Transverse colon (tissue), 4 donors: ENCODE data around the gene SLC25A36. TPM values are rescaled to one million over a fixed set of nuclear protein-coding genes. Genes with fewer than 3 reads are reported as not detected.
"Not testable (repeated sequence)": the region's sequence is repeated elsewhere in the genome, so short reads cannot be mapped to it uniquely, and the experiment has no call there.

ENCODE experiments used
- DNase-seq: peaks from one replicate; pipeline ENCODE4 v3.0.0-alpha.2; 2019
- H3K27ac ChIP-seq, 4 donors: fragments of 200-600 bp; sonication (generic); 2 replicates each; pipeline ENCODE4 v1.5.1; 2016 to 2018; ENCODE audit warnings: inconsistent platforms in 4 of 4
- H3K27me3 ChIP-seq: fragments of 200-600 bp; sonication (generic); 2 replicates; pipeline ENCODE4 v1.5.1; 2017; ENCODE audit warnings: inconsistent platforms
- H3K36me3 ChIP-seq, 4 donors: fragments of 200-600 bp; sonication (generic); 2 replicates each; pipeline ENCODE4 v1.5.1; 2017 to 2019; ENCODE audit warnings: inconsistent platforms in 4 of 4
- H3K4me1 ChIP-seq, 4 donors: fragments of 200-600 bp; sonication (generic); 2 replicates each; pipeline ENCODE4 v1.5.1; 2017 to 2020; ENCODE audit warnings: inconsistent platforms in 4 of 4
- H3K4me3 ChIP-seq, 4 donors: fragments of 200-600 bp; sonication (generic); 1 replicate in 1 of 4; 2 replicates in 3 of 4; pipeline versions ENCODE4 v1.5.1 to v1.6.1; 2017 to 2019; ENCODE audit warnings: inconsistent platforms in 4 of 4
- H3K9me3 ChIP-seq, 2 donors: fragments of 200-600 bp; sonication (generic); 2 replicates each; pipeline ENCODE4 v1.5.1; 2017 to 2019; ENCODE audit warnings: inconsistent platforms in 2 of 2
- EP300 ChIP-seq: sonication (generic); formaldehyde crosslinking; IDR thresholded peaks from one replicate; pipeline ENCODE4 v1.6.1; 2017; ENCODE audit warnings: antibody characterized with exemption, low read depth
- POLR2A ChIP-seq: fragments of 450-650 bp; IDR thresholded peaks from one replicate; pipeline ENCODE4 v1.6.1; 2016; ENCODE audit warnings: antibody characterized with exemption, mild to moderate bottlenecking, moderate library complexity
- POLR2AphosphoS5 ChIP-seq, 3 donors: sonication (generic); formaldehyde crosslinking; IDR thresholded peaks; one replicate each; pipeline ENCODE4 v1.6.1; 2016; ENCODE audit warnings: antibody characterized with exemption in 3 of 3
- WGBS, 2 donors: methylation state at CpG; one replicate each; pipeline ENCODE4 v1.1.5; 2018; ENCODE audit warnings: low coverage in 1 of 2; 5-methylcytosine and 5-hydroxymethylcytosine counted together
- in situ Hi-C, 4 donors: fragments of 200-750 bp; cut with MboI; loops; one replicate each; pipeline versions ENCODE4 v1.15.0 to v1.15.1; 2017; ENCODE audit warnings: low sequenced_read_pairs in 3 of 4, low pct_ligation_motif_present in 1 of 4, low pct_unique_long_range_greater_than_20kb in 1 of 4
- intact Hi-C: fragments of 100-400 bp; cut with DNase I; formaldehyde crosslinking; loops from one replicate; pipeline ENCODE4 v1.15.1; 2023; ENCODE audit warnings: low total_unique reads
- total RNA-seq, 4 donors: library from RNA; depleted of rRNA; stranded (reverse); fragments of >200 nt; gene quantifications; one replicate each; pipeline ENCODE4 v1.1.0, GENCODE V29; 2016
- TF ChIP-seq, protein P1 (sequence below), 5 experiments: fragments of 200-600 bp in 3 of 5; fragments of 450-650 bp in 2 of 5; sonication (generic) in 3 of 5; IDR thresholded peaks; 1 replicate in 2 of 5; 2 replicates in 3 of 5; pipeline ENCODE4 v1.5.1; 2016 to 2017; ENCODE audit warnings: antibody characterized with exemption in 5 of 5, inconsistent platforms in 3 of 5, mild to moderate bottlenecking in 2 of 5, moderate library complexity in 1 of 5

Gene SLC25A36
- total RNA-seq, 4 donors from 2014 or later = 48.0 to 87.6 (median 54.8) TPM

DNA sequence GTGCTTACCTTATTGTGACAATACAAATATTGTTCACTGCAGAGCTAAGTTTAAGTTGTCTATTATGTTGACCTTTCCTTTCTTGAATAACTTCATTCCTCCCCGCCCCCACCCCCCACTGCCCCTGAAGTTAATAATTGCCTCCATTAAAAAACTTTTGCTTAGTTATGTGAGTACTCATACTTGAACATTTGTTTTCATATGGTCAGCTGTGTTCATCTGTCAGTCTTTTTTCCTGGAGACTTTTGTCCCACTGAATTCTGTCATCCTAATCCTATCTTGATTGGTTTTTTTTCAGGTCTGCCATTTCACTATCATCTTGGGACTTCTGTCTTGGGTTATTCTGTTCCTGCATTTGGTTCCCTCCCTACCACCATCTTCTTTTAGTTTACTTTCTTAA lies 8.5 kb downstream of the SLC25A36 start:
- no peaks in the 10 kb centered on the region for H3K36me3 ChIP-seq
- in situ Hi-C loops = no loop called here
- intact Hi-C loops = no loop called here
- WGBS, 2 donors = 89 to 94% methylated on average over 1 of the region's 1 CpG
- no peak overlapping the region for H3K4me3 ChIP-seq
- no peak overlapping the region for H3K27ac ChIP-seq
- no peak for DNase-seq
- peaks cover 14 to 64% (median 27%) of the 10 kb centered on the region in 4 donors for H3K4me1 ChIP-seq
- no peak for TF ChIP-seq EP300
- TF ChIP-seq POLR2A = no peak
- no peak for TF ChIP-seq POLR2AphosphoS5 (IDR thresholded peaks at IDR 0.05)
- TF ChIP-seq, protein P1, sequence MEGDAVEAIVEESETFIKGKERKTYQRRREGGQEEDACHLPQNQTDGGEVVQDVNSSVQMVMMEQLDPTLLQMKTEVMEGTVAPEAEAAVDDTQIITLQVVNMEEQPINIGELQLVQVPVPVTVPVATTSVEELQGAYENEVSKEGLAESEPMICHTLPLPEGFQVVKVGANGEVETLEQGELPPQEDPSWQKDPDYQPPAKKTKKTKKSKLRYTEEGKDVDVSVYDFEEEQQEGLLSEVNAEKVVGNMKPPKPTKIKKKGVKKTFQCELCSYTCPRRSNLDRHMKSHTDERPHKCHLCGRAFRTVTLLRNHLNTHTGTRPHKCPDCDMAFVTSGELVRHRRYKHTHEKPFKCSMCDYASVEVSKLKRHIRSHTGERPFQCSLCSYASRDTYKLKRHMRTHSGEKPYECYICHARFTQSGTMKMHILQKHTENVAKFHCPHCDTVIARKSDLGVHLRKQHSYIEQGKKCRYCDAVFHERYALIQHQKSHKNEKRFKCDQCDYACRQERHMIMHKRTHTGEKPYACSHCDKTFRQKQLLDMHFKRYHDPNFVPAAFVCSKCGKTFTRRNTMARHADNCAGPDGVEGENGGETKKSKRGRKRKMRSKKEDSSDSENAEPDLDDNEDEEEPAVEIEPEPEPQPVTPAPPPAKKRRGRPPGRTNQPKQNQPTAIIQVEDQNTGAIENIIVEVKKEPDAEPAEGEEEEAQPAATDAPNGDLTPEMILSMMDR (IDR thresholded peaks at IDR 0.05) = no peak
- H3K9me3 ChIP-seq = no peaks in the 10 kb centered on the region
- H3K27me3 ChIP-seq = no peaks in the 10 kb centered on the region

DNA sequence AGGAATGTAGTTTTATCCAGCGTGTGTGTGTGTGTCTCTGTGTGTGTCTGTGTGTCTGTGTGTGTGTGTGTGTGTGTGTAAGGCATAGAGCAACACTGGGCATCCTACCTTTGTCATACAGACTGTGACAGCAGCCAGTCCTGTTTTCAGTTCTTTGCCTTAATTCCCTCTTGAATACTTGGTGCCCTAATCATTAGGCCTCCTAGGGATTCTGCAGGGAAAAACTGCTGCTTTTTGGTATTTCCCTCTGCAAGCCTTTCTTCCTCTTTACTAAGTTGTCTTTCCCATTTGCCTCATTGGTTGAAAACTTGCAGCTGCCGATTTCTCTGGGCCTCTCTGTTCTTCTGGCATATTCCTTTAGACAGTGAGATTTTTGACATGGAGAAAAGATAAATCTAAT lies 9.2 kb downstream of the SLC25A36 start:
- Histone ChIP-seq H3K27me3 (no peaks in the 10 kb centered on the region), H3K9me3 (no peaks in the 10 kb centered on the region), H3K4me3 (no peak overlapping the region), H3K4me1 (peaks cover 14 to 64% (median 26%) of the 10 kb centered on the region in 4 donors), H3K27ac (no peak overlapping the region), H3K36me3 (no peaks in the 10 kb centered on the region)
- intact Hi-C loops = no loop called here
- TF ChIP-seq POLR2A (no peak), POLR2AphosphoS5 (IDR thresholded peaks at IDR 0.05) (no peak), EP300 (no peak)
- TF ChIP-seq, protein P1 (IDR thresholded peaks at IDR 0.05) = no peak
- DNase-seq = no peak
- WGBS, 2 donors = 56 to 77% methylated on average over 1 to 2 of the region's 2 CpGs
- in situ Hi-C loops = no loop called here

GRCh38 chr3:140951750-140952149 lies 10.1 kb downstream of the SLC25A36 start:
- H3K27me3 ChIP-seq, H3K36me3 ChIP-seq, H3K27ac ChIP-seq, DNase-seq, in situ Hi-C loops, intact Hi-C loops, H3K9me3 ChIP-seq, H3K4me3 ChIP-seq: not testable (repeated sequence)
- 86 to 100% methylated on average over 1 to 5 of the region's 5 CpGs for WGBS, 2 donors
- H3K4me1 ChIP-seq = peaks cover 14 to 65% (median 26%) of the 10 kb centered on the region in 4 donors

DNA sequence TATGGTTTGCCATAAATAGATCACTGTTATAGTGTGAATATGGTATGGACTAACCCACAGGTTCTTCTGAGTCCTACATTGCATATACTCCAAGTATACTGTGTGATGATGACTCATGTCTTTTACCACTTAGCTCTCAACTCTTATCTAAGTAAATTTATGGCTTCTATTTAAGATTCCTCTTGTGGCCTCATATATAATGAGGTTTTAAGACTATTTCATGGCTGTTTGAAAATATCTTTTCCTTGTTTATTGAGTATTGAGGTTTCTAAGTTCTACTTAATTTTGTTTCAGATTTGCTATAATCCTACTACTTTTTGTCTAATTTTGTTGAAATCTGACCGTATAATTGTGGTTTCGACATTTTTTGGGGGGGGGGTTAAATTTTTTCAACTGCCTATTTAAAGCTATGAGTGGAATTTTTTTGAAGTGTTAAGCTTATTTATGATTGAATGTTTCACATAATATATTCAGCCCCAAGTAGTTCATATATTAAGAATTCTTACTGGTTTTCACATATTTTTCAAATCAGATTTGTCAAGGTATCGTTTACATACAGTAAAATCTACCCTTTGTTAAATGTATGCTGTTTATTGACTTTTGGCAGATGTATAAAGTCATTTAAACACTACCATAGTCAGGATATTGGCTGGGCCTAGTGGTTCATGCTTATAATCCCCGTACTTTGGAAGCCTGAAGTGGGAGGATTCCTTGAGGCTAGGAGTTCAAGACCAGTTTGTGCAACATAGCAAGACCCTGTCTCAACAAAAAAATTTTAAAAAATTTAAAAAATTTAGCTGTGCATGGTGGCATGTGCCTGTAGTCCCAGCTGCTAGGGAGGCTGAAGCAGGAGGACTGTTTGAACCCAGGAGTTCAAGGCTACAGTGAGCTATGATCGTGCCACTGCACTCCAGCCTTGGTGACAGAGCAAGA lies 11.7 kb downstream of the SLC25A36 start:
- in situ Hi-C loops (no loop called here), intact Hi-C loops (no loop called here)
- no peak overlapping the region for H3K4me3 ChIP-seq
- peaks cover 13 to 62% (median 26%) of the 10 kb centered on the region in 4 donors for H3K4me1 ChIP-seq
- DNase-seq = no peak
- TF ChIP-seq POLR2A (no peak), EP300 (no peak), POLR2AphosphoS5 (IDR thresholded peaks at IDR 0.05) (no peak)
- TF ChIP-seq, protein P1 (IDR thresholded peaks at IDR 0.05) = no peak
- no peaks in the 10 kb centered on the region for H3K9me3 ChIP-seq
- WGBS, 2 donors = 67 to 69% methylated on average over 4 to 5 of the region's 5 CpGs
- H3K36me3 ChIP-seq = peaks cover 0 to 5% (median 0%) of the 10 kb centered on the region in 4 donors
- no peak overlapping the region for H3K27ac ChIP-seq
- no peaks in the 10 kb centered on the region for H3K27me3 ChIP-seq
